Activated T-cell treated with anti-CD3 and anti-CD28 coated beads, Interleukin-2, amount 50 U/mL, for 24 hours (primary cell): Measurements from ENCODE around the gene MAPK8IP1.
A peak's percentile ranks its signal among the peaks of the same experiment; 100 is the strongest.

Source experiments
- DNase-seq: peaks from one replicate; pipeline ENCODE4 v3.0.0-alpha.2; 2020
- H3K27ac Mint-ChIP-seq: 2 replicates; pipeline ENCODE4 v1.8.0; 2020; ENCODE audit warnings: mild to moderate bottlenecking, mixed read lengths
- H3K27me3 Mint-ChIP-seq: 2 replicates; pipeline ENCODE4 v1.8.0; 2020; ENCODE audit warnings: mixed read lengths
- H3K36me3 Mint-ChIP-seq: 2 replicates; pipeline ENCODE4 v1.8.0; 2020; ENCODE audit warnings: low read depth, mixed read lengths
- H3K4me1 Mint-ChIP-seq: 2 replicates; pipeline ENCODE4 v1.8.0; 2020; ENCODE audit warnings: low read depth, mixed read lengths
- H3K4me3 Mint-ChIP-seq: 2 replicates; pipeline ENCODE4 v1.8.0; 2020; ENCODE audit warnings: mild to moderate bottlenecking, moderate library complexity, mixed read lengths
- H3K9me3 Mint-ChIP-seq: 2 replicates; pipeline ENCODE4 v1.8.0; 2020; ENCODE audit warnings: mixed read lengths

MAPK8IP1 gene

GRCh38 chr11:45853332-45854219 is 31.9 kb upstream of the MAPK8IP1 start:
- H3K27me3 Mint-ChIP-seq, result no peaks in the 10 kb centered on the region
- no peak for DNase-seq
- H3K36me3 Mint-ChIP-seq, result peaks cover 33% of the 10 kb centered on the region
- H3K9me3 Mint-ChIP-seq, result no peaks in the 10 kb centered on the region
- peaks cover 44% of the 10 kb centered on the region for H3K4me1 Mint-ChIP-seq
- no peak overlapping the region for H3K4me3 Mint-ChIP-seq
- no peak overlapping the region for H3K27ac Mint-ChIP-seq

GRCh38 chr11:45855308-45855707 is 30.1 kb upstream of the MAPK8IP1 start:
- no peak for DNase-seq
- no peak overlapping the region for H3K4me3 Mint-ChIP-seq
- peaks cover 31% of the 10 kb centered on the region for H3K4me1 Mint-ChIP-seq
- no peaks in the 10 kb centered on the region for H3K27me3 Mint-ChIP-seq
- no peaks in the 10 kb centered on the region for H3K9me3 Mint-ChIP-seq
- H3K36me3 Mint-ChIP-seq, result peaks cover 50% of the 10 kb centered on the region
- no peak overlapping the region for H3K27ac Mint-ChIP-seq

GRCh38 chr11:45856044-45856468 is 29.4 kb upstream of the MAPK8IP1 start:
- peaks cover 57% of the 10 kb centered on the region for H3K36me3 Mint-ChIP-seq
- no peak for DNase-seq
- H3K4me3 Mint-ChIP-seq, result no peak overlapping the region
- no peak overlapping the region for H3K27ac Mint-ChIP-seq
- no peaks in the 10 kb centered on the region for H3K27me3 Mint-ChIP-seq
- peaks cover 24% of the 10 kb centered on the region for H3K4me1 Mint-ChIP-seq
- no peaks in the 10 kb centered on the region for H3K9me3 Mint-ChIP-seq

DNA sequence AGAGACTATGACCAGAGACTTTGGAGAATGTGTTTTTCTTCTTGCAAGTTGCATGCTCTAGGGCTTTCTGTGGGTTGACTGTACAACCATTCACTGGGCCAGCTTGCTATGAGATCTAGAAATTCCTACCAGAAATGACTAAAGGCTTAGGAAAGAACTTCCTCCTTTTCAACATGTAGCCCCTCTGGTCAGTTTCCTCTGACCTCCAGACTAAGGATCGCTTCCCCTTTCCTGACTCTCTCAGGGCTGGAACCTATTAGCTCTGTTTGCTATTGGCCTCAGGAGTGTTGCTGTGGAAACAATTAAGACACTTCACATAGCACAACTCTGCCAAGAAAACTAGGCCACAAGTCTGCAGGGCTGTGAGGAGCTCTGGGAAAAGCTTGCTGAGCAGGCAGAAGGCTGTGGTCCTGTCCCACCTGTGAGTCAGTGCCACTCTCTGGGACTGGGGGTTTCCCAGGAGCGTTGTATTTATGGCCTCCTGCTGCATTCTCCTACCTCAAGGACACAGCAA is 27.4 kb upstream of the MAPK8IP1 start:
- Mint-ChIP-seq H3K27ac (no peak overlapping the region), H3K9me3 (no peaks in the 10 kb centered on the region), H3K27me3 (no peaks in the 10 kb centered on the region), H3K4me3 (no peak overlapping the region), H3K4me1 (peaks cover 7% of the 10 kb centered on the region), H3K36me3 (peaks cover 75% of the 10 kb centered on the region)
- DNase-seq, result no peak

DNA sequence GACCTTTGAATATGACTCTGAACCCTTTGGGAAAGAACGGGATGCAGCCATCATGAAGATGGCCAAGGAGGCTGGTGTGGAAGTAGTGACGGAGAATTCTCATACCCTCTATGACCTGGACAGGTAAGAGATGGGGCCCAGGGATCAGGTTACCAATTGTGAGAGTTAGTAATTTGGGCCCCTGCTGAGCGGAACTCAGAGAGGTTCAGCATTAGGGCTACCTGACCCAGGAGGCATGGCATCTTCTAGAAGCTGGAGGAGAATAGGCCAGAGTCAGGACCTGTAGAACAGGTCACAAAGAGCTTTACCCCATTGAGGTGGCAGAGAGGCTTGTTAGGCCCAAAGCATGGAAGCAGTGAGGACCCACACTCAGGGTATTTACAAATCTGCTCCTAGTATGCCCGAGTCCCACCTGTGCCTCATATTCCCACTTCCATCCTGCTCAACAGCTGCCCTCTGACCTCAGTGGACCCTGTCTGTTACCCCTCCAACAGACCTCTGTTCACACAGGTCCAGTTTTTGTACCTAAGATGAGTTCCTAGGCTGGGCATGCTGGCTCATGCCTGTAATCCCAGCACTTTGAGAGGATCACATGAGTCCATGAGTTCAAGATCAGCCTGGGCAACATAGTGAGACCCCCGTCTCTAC is 26.6 kb upstream of the MAPK8IP1 start:
- H3K4me3 Mint-ChIP-seq, result no peak overlapping the region
- peaks cover 84% of the 10 kb centered on the region for H3K36me3 Mint-ChIP-seq
- H3K4me1 Mint-ChIP-seq, result peaks cover 3% of the 10 kb centered on the region
- H3K9me3 Mint-ChIP-seq, result no peaks in the 10 kb centered on the region
- H3K27me3 Mint-ChIP-seq, result no peaks in the 10 kb centered on the region
- DNase-seq, result no peak
- H3K27ac Mint-ChIP-seq, result no peak overlapping the region

GRCh38 chr11:45859661-45860140 is 25.8 kb upstream of the MAPK8IP1 start:
- Mint-ChIP-seq H3K9me3 (no peaks in the 10 kb centered on the region), H3K27me3 (no peaks in the 10 kb centered on the region), H3K4me1 (no peaks in the 10 kb centered on the region), H3K27ac (no peak overlapping the region), H3K4me3 (no peak overlapping the region), H3K36me3 (peaks cover 89% of the 10 kb centered on the region)
- no peak for DNase-seq

DNA sequence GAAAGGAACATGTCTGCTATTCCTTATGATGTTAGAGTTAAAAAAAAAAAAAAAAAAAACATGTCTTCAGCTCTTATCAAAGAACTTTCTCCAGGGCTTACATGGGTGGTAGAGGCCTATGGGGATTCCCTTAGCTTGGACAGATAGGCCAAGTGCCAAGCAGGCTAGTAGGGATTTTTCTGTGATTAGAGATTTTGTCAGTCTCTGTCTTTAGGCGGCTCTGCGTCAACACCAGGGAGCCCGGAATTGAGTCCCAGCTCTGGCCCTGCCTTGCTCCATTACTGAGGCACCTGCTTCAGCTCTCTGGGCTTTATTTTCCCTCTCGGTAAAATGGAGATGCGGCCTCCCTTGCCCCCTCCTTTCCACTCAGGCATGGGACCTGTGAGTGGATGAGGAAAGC is 25.1 kb upstream of the MAPK8IP1 start:
- no peak for DNase-seq
- Mint-ChIP-seq H3K4me1 (no peaks in the 10 kb centered on the region), H3K36me3 (peaks cover 95% of the 10 kb centered on the region), H3K9me3 (no peaks in the 10 kb centered on the region), H3K27me3 (no peaks in the 10 kb centered on the region), H3K4me3 (no peak overlapping the region), H3K27ac (no peak overlapping the region)

DNA sequence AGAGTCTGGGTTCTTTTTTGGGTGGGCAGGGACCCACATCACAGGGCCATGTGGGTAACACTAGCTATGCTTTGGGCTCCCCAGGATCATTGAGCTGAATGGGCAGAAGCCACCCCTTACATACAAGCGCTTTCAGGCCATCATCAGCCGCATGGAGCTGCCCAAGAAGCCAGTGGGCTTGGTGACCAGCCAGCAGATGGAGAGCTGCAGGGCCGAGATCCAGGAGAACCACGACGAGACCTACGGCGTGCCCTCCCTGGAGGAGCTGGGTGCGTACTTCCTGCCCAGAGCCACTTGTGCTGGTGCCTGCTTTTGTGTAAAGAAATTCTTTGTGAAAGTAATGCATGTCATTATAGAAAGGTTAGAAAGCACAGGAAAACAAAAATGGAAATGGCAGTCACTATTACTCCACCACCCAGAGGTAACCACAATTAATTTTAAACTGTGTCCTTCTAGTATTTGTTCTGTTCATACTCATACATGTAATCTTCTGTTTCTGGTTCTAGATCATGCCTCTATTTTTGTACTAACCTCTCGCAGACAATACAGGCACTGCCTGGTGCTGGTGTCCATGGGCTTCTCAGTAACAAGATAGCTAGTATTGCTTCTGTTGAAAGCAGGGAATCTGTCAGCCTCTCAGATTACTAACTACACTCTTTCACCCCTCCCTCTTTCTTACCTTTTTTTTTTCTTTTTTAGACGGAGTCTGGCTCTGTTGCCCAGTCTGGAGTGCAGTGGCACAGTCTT is 24.5 kb upstream of the MAPK8IP1 start:
- H3K4me3 Mint-ChIP-seq, result no peak overlapping the region
- H3K4me1 Mint-ChIP-seq, result no peaks in the 10 kb centered on the region
- H3K27me3 Mint-ChIP-seq, result no peaks in the 10 kb centered on the region
- peak overlapping the region; percentile 26 for H3K27ac Mint-ChIP-seq
- H3K9me3 Mint-ChIP-seq, result no peaks in the 10 kb centered on the region
- H3K36me3 Mint-ChIP-seq, result peaks cover 95% of the 10 kb centered on the region
- DNase-seq, result no peak

GRCh38 chr11:45864041-45864440 is 21.4 kb upstream of the MAPK8IP1 start:
- H3K36me3 Mint-ChIP-seq, result peaks cover 95% of the 10 kb centered on the region
- no peak overlapping the region for H3K27ac Mint-ChIP-seq
- H3K27me3 Mint-ChIP-seq, result no peaks in the 10 kb centered on the region
- no peak overlapping the region for H3K4me3 Mint-ChIP-seq
- DNase-seq, result no peak
- H3K9me3 Mint-ChIP-seq, result no peaks in the 10 kb centered on the region
- H3K4me1 Mint-ChIP-seq, result no peaks in the 10 kb centered on the region

DNA sequence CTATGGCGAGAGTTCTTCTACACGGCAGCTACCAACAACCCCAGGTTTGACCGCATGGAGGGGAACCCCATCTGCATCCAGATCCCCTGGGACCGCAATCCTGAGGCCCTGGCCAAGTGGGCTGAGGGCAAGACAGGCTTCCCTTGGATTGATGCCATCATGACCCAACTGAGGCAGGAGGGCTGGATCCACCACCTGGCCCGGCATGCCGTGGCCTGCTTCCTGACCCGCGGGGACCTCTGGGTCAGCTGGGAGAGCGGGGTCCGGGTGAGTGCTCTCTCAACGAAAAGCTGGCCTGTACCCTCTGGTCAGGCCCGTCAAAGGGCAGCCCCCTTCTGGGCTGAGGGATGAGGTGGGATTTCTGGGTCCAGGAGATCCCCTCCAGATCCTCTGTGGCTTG is 15.9 kb upstream of the MAPK8IP1 start:
- Mint-ChIP-seq H3K36me3 (peaks cover 93% of the 10 kb centered on the region), H3K4me1 (no peaks in the 10 kb centered on the region), H3K27ac (no peak overlapping the region), H3K9me3 (no peaks in the 10 kb centered on the region), H3K4me3 (no peak overlapping the region), H3K27me3 (no peaks in the 10 kb centered on the region)
- no peak for DNase-seq

GRCh38 chr11:45870706-45871105 is 14.7 kb upstream of the MAPK8IP1 start:
- peaks cover 92% of the 10 kb centered on the region for H3K36me3 Mint-ChIP-seq
- no peak overlapping the region for H3K4me3 Mint-ChIP-seq
- H3K4me1 Mint-ChIP-seq, result no peaks in the 10 kb centered on the region
- DNase-seq, result no peak
- H3K27me3 Mint-ChIP-seq, result no peaks in the 10 kb centered on the region
- no peak overlapping the region for H3K27ac Mint-ChIP-seq
- H3K9me3 Mint-ChIP-seq, result no peaks in the 10 kb centered on the region

- Mint-ChIP-seq H3K36me3 (peaks cover 92% of the 10 kb centered on the region), H3K4me3 (no peak overlapping the region), H3K27ac (no peak overlapping the region), H3K9me3 (no peaks in the 10 kb centered on the region), H3K4me1 (no peaks in the 10 kb centered on the region), H3K27me3 (no peaks in the 10 kb centered on the region)
- no peak for DNase-seq
Observed at GRCh38 chr11:45871638-45872037, 13.8 kb upstream of the MAPK8IP1 start.

DNA sequence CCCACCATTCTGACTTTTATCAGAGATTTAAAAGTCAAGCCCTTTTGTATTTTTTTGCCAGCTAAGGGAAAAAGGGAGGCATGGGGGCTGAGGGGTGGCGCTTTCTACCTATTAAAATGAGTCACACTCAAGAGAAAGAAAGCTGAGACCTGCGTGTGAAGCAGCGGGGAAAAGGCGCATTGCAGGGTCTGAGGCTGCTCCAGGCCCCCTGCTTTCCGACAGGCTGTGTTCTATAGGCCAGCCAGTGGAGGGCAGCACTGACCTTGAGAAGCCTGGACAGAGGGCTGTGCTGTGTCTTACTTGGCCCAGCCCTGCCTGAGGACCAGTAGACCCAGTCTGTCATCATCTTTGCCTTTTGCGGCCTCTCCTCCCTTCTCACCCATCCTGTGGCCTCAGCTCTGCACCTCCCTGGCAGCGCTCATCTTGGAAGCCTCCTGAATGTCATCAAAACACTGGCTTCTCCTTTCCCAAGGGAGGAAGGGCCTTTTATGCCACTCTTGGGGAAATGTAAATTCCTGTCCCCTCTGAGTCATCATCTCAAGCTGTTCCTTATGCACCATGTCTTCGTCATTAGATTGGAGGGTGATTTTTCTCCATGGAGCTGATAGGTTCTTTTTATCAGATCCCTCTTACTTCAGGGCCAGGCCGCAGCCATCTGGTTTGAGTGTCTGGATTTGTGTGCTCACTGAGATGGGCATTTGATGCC is 12.6 kb upstream of the MAPK8IP1 start:
- H3K4me3 Mint-ChIP-seq, result no peak overlapping the region
- no peak overlapping the region for H3K27ac Mint-ChIP-seq
- peaks cover 93% of the 10 kb centered on the region for H3K36me3 Mint-ChIP-seq
- no peak for DNase-seq
- H3K4me1 Mint-ChIP-seq, result no peaks in the 10 kb centered on the region
- H3K27me3 Mint-ChIP-seq, result no peaks in the 10 kb centered on the region
- no peaks in the 10 kb centered on the region for H3K9me3 Mint-ChIP-seq

DNA sequence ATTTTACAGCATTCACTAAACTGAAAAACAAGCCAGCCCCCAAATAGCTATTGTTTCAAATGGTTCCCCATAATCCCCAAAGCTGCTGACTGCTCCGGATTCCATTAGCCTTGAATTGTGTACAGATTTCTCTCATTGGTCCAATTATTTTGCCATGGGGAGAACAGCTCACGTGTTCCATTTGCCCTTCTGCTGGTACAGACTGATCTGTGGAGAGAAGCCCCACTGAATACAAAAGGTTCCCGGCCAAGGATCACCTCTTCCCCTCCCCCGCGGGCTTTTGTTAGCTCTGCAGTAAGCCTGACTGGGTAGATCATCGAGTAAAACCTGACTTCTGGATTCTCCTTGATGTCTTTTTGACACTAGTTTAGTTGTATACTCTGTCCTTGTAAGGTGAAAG is 9.1 kb upstream of the MAPK8IP1 start:
- H3K4me3 Mint-ChIP-seq, result no peak overlapping the region
- peaks cover 90% of the 10 kb centered on the region for H3K36me3 Mint-ChIP-seq

More for the DNA sequence above, 9.1 kb upstream of the MAPK8IP1 start:
- Mint-ChIP-seq H3K27ac (no peak overlapping the region), H3K4me1 (no peaks in the 10 kb centered on the region), H3K27me3 (no peaks in the 10 kb centered on the region), H3K9me3 (no peaks in the 10 kb centered on the region)
- DNase-seq, result no peak
